ENCODE measurements around the gene KIAA0232.

DNA sequence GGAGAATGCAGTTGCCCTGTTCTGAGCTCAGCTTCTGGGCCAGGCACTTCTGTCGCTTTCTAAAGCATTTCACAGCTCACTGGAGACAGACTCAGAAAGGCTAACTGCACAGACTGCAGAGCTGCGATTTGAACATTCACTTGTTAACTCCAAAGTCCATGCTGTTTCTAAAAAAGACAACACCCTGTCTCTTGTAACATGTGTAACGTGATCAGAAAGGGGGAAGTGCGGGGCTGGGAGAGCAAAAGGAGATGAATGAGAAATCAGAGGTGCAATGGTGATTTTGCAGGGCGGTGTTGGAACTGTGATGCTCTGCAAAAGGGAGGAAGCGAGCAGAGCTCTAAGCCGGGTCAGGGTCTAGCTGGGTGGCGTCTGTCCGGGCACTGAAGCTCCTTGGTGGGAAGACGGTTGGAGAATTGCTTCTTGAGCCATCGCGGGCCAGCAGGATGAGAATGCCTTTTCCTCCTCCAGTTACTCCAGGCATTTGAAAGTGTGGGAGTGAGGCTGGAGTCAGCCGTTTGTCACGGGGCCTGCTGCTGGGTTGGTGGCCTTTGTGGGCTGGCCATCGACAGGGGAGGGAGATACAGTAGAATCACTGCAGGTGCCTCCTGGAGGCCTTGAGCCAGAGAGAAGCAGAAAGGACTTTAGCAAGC is 147.4 kb downstream of the KIAA0232 start:
- TF ChIP-seq CTCF (conservative IDR thresholded peaks at IDR 0.05 in 1 of 2, IDR thresholded peaks at IDR 0.05 in 1 of 2; ENCODE audit: extremely low read depth in 1 of 2, insufficient read depth in 1 of 2, low read depth in 1 of 2, low read length in 2 of 2) (no peak), EZH2 (IDR thresholded peaks at IDR 0.05; ENCODE audit: borderline replicate concordance, low read length) (no peak)

Measured in mammary epithelial cell (primary cell).